B cell (primary cell): Measurements from ENCODE around the gene WRAP73. TPM values are rescaled to one million over a fixed set of nuclear protein-coding genes. Genes with fewer than 3 reads are reported as not detected.

Source experiments
- ATAC-seq: fragments of 200-7000 bp; cut with Tn5 transposase; one replicate; pipeline ENCODE4 v1.10.0; 2021; ENCODE audit warnings: low read depth, mild to moderate bottlenecking, moderate number of reproducible peaks, moderate library complexity
- CTCF ChIA-PET: fragments of 350-600 bp; sonication (Branson Sonifier 250); formaldehyde crosslinking; loops from one replicate; lab custom pipeline; 2021; ENCODE audit warnings: antibody characterized with exemption, inconsistent platforms; lab: Charles Lee
- POLR2A ChIA-PET: fragments of 350-600 bp; sonication (Branson Sonifier 250); formaldehyde crosslinking; loops from one replicate; lab custom pipeline; 2021; ENCODE audit warnings: antibody characterized with exemption; lab: Charles Lee
- DNase-seq: peaks from one replicate; pipeline ENCODE4 v3.0.0; 2013
- H2AFZ ChIP-seq: 2 replicates; pipeline ENCODE4 v1.6.1; 2012; ENCODE audit warnings: mild to moderate bottlenecking, low read depth, low read length; ENCODE audit not compliant: insufficient read depth, poor library complexity, severe bottlenecking
- H3K27ac ChIP-seq, 2 donors: 1 replicate in 1 of 2; 2 replicates in 1 of 2; pipeline ENCODE4 v1.5.1; 2012 to 2013; ENCODE audit warnings: low read length in 2 of 2, mild to moderate bottlenecking in 2 of 2, moderate library complexity in 1 of 2
- H3K27me3 ChIP-seq, 4 experiments: fragments of 200-600 bp in 1 of 4; sonication (generic) in 1 of 4; replicated peaks in 1 of 4; 1 replicate in 2 of 4; 2 replicates in 2 of 4; pipeline versions ENCODE4 v1.6.1 to v1.7.0; 2013 to 2016; ENCODE audit warnings: low read length in 3 of 4, mild to moderate bottlenecking in 2 of 4, mixed read lengths in 1 of 4, moderate library complexity in 1 of 4; ENCODE audit not compliant: insufficient read depth in 4 of 4, control insufficient read depth in 3 of 4; ENCODE audit errors: control extremely low read depth in 1 of 4
- H3K36me3 ChIP-seq, 2 experiments: replicated peaks in 1 of 2; 1 replicate in 1 of 2; 2 replicates in 1 of 2; pipeline versions ENCODE4 v1.6.1 to v1.7.1; 2013; ENCODE audit warnings: low read length in 1 of 2; ENCODE audit not compliant: insufficient read depth in 2 of 2, control insufficient read depth in 1 of 2; ENCODE audit errors: control extremely low read depth in 1 of 2, extremely low read depth in 1 of 2
- H3K4me1 ChIP-seq, 2 donors: fragments of 200-600 bp in 1 of 2; sonication (generic) in 1 of 2; 1 replicate in 1 of 2; 2 replicates in 1 of 2; pipeline versions ENCODE4 v1.5.1 to v1.6.1; 2013 to 2017; ENCODE audit warnings: low read length in 2 of 2; ENCODE audit not compliant: control insufficient read depth in 2 of 2, insufficient read depth in 2 of 2
- H3K4me2 ChIP-seq: replicated peaks from 2 replicates; pipeline ENCODE3; 2012; ENCODE audit warnings: mild to moderate bottlenecking, low read depth, low read length; ENCODE audit not compliant: poor library complexity, severe bottlenecking
- H3K4me3 ChIP-seq, 5 experiments: fragments of 200-600 bp in 1 of 5; sonication (generic) in 1 of 5; 1 replicate in 3 of 5; 2 replicates in 2 of 5; pipeline versions ENCODE4 v1.5.1 to v1.7.0; 2011 to 2016; ENCODE audit warnings: low read length in 4 of 5, mild to moderate bottlenecking in 4 of 5, low read depth in 2 of 5, control low read depth in 1 of 5, moderate library complexity in 1 of 5; ENCODE audit not compliant: insufficient read depth in 1 of 5; ENCODE audit errors: control extremely low read depth in 1 of 5, extremely low read depth in 1 of 5
- H3K79me2 ChIP-seq: fragments of 200-600 bp; sonication (generic); one replicate; pipeline ENCODE4 v1.6.0; 2016; ENCODE audit warnings: low read length; ENCODE audit not compliant: control insufficient read depth, insufficient read depth
- H3K9ac ChIP-seq: fragments of 200-600 bp; sonication (generic); 2 replicates; pipeline ENCODE4 v1.6.1; 2017; ENCODE audit warnings: mild to moderate bottlenecking, low read length, moderate library complexity
- H3K9me3 ChIP-seq, 3 donors: one replicate each; pipeline versions ENCODE4 v1.6.1 to v1.7.1; 2013; ENCODE audit warnings: low read length in 2 of 3; ENCODE audit not compliant: control insufficient read depth in 2 of 3, insufficient read depth in 1 of 3; ENCODE audit errors: control extremely low read depth in 1 of 3
- H4K20me1 ChIP-seq: 2 replicates; pipeline ENCODE4 v1.6.0; 2012; ENCODE audit warnings: mild to moderate bottlenecking, low read length; ENCODE audit not compliant: insufficient read depth, control insufficient read depth, poor library complexity, severe bottlenecking
- H3K27ac Mint-ChIP-seq: one replicate; pipeline ENCODE4 v1.8.0; 2021; ENCODE audit warnings: mixed read lengths
- H3K27me3 Mint-ChIP-seq: one replicate; pipeline ENCODE4 v1.8.0; 2021; ENCODE audit warnings: mixed read lengths
- H3K4me1 Mint-ChIP-seq: one replicate; pipeline ENCODE4 v1.8.0; 2021; ENCODE audit warnings: mixed read lengths
- H3K4me3 Mint-ChIP-seq: one replicate; pipeline ENCODE4 v1.8.0; 2021; ENCODE audit warnings: mixed read lengths
- H3K9me3 Mint-ChIP-seq: one replicate; pipeline ENCODE4 v1.8.0; 2022; ENCODE audit warnings: mixed read lengths; ENCODE audit not compliant: insufficient read depth
- CTCF ChIP-seq: fragments of 200-600 bp; IDR thresholded peaks from one replicate; pipeline ENCODE4 v1.8.0; 2022; ENCODE audit warnings: antibody characterized with exemption, mild to moderate bottlenecking
- EZH2 ChIP-seq: IDR thresholded peaks from 2 replicates; pipeline ENCODE4 v1.6.1; 2012; ENCODE audit warnings: borderline replicate concordance, low read depth, mild to moderate bottlenecking, moderate library complexity, low read length; ENCODE audit not compliant: insufficient read depth, poor library complexity, severe bottlenecking
- WGBS: methylation state at CpG from one replicate; pipeline ENCODE4 v1.1.5; 2013; ENCODE audit warnings: missing lambda C conversion rate; ENCODE audit not compliant: insufficient coverage; 5-methylcytosine and 5-hydroxymethylcytosine counted together
- intact Hi-C: fragments of 100-400 bp; cut with micrococcal nuclease; formaldehyde crosslinking; loops from one replicate; pipeline ENCODE4 v1.10.0; 2022
- polyA plus RNA-seq: library from polyadenylated mRNA; depleted of rRNA; stranded (reverse); fragments of >200 nt; gene quantifications from 2 replicates; pipeline ENCODE4 v1.2.3, GENCODE V29; 2012
- total RNA-seq, 2 donors: library from RNA; stranded (reverse); fragments of 120-200 nt in 1 of 2; gene quantifications; 1 replicate in 1 of 2; 2 replicates in 1 of 2; pipeline versions ENCODE4 v1.2.3 to v1.2.4, GENCODE V29; 2013 to 2022

The WRAP73 gene
- total and polyA plus RNA-seq, 2 donors (not counting 1 experiment from before 2014, with no cell fraction given): 37.1 to 68.5 TPM

GRCh38 chr1:3604997-3605823, 44.7 kb downstream of the WRAP73 start:
- Histone ChIP-seq H3K4me1 (peaks cover 2 to 3% of the 10 kb centered on the region in 2 donors), H3K4me3 (no peak overlapping the region), H3K4me2 (no peak overlapping the region), H4K20me1 (no peaks in the 10 kb centered on the region), H3K9me3 (peaks cover 0 to 7% (median 0%) of the 10 kb centered on the region in 3 donors), H3K79me2 (no peaks in the 10 kb centered on the region), H3K9ac (no peak overlapping the region), H2AFZ (no peak overlapping the region), H3K27me3 (peaks cover 0 to 21% (median 7%) of the 10 kb centered on the region in 4 experiments), H3K27ac (no peak overlapping the region), H3K36me3 (no peaks in the 10 kb centered on the region)
- ATAC-seq (no peak), DNase-seq (no peak)
- TF ChIP-seq EZH2 (no peak), CTCF (no peak)
- H3K27me3 Mint-ChIP-seq: no peaks in the 10 kb centered on the region
- no peak overlapping the region for H3K27ac Mint-ChIP-seq
- H3K4me3 Mint-ChIP-seq: no peak overlapping the region
- H3K9me3 Mint-ChIP-seq: no peaks in the 10 kb centered on the region
- CTCF ChIA-PET: no interaction called here
- POLR2A ChIA-PET: no interaction called here
- WGBS: 96% methylated on average over 6 of the region's 7 CpGs
- peaks cover 2% of the 10 kb centered on the region for H3K4me1 Mint-ChIP-seq
- intact Hi-C loops: no loop called here

- TF ChIP-seq EZH2: no peak
- TF ChIP-seq CTCF: no peak
- ATAC-seq (no peak), DNase-seq (no peak)
- no peaks in the 10 kb centered on the region for H4K20me1 ChIP-seq
- Mint-ChIP-seq H3K27me3 (no peaks in the 10 kb centered on the region), H3K27ac (no peak overlapping the region), H3K4me3 (no peak overlapping the region), H3K4me1 (peaks cover 2% of the 10 kb centered on the region), H3K9me3 (no peaks in the 10 kb centered on the region)
- peaks cover 0 to 7% (median 0%) of the 10 kb centered on the region in 3 donors for H3K9me3 ChIP-seq
- ChIA-PET CTCF (no interaction called here), POLR2A (no interaction called here)
- no peaks in the 10 kb centered on the region for H3K36me3 ChIP-seq
- no peaks in the 10 kb centered on the region for H3K4me1 ChIP-seq
- 100% methylated on average over 2 of the region's 8 CpGs for WGBS
- H3K27me3 ChIP-seq: peaks cover 0 to 15% (median 5%) of the 10 kb centered on the region in 4 experiments
- intact Hi-C loops: no loop called here
- no peak overlapping the region for H3K9ac ChIP-seq
- H2AFZ ChIP-seq: no peak overlapping the region
- H3K27ac ChIP-seq: no peak overlapping the region
- H3K79me2 ChIP-seq: no peaks in the 10 kb centered on the region
- H3K4me3 ChIP-seq: no peak overlapping the region
- H3K4me2 ChIP-seq: no peak overlapping the region
Measured at GRCh38 chr1:3604468-3604974, 45.4 kb downstream of the WRAP73 start.
